COLO668 (cell line): ENCODE measurements around the gene SFXN3.

Source experiments
- DNase-seq: peaks from one replicate; lab custom pipeline; 2025; ENCODE audit not compliant: unreplicated experiment; lab: John Stamatoyannopoulos, UW

The SFXN3 gene

GRCh38 chr10:101055411-101055810, 24.4 kb downstream of the SFXN3 start:
- DNase-seq = no peak

GRCh38 chr10:101056365-101057151, 25.5 kb downstream of the SFXN3 start:
- DNase-seq = no peak

GRCh38 chr10:101060036-101060950, 29.3 kb downstream of the SFXN3 start:
- DNase-seq = peak; percentile 87

- peak; percentile 92 for DNase-seq
Observed at GRCh38 chr10:101060951-101061623, 30.1 kb downstream of the SFXN3 start.

GRCh38 chr10:101061624-101062231, 30.7 kb downstream of the SFXN3 start, which contains the start of gene KAZALD1:
TSS of gene KAZALD1 (plus strand) at chr10:101061989. CDS start at chr10:101062593, 604 bp downstream.
- peak; percentile 70 for DNase-seq

- peak; percentile 84 for DNase-seq
Observed at GRCh38 chr10:101062232-101063049, 31.4 kb downstream of the SFXN3 start.

- DNase-seq = peak; percentile 17
Observed at GRCh38 chr10:101063050-101063525, 32.1 kb downstream of the SFXN3 start.

GRCh38 chr10:101063548-101064414, 32.7 kb downstream of the SFXN3 start:
- DNase-seq = no peak

- no peak for DNase-seq
Observed at GRCh38 chr10:101064415-101065030, 33.5 kb downstream of the SFXN3 start.

- no peak for DNase-seq
Observed at GRCh38 chr10:101065481-101066145, 34.6 kb downstream of the SFXN3 start.

- peak; percentile 69 for DNase-seq
Observed at GRCh38 chr10:101066146-101066895, 35.3 kb downstream of the SFXN3 start.

- DNase-seq = peak; percentile 30
Observed at GRCh38 chr10:101066896-101067355, 35.9 kb downstream of the SFXN3 start.

- DNase-seq = peak; percentile 68
Observed at GRCh38 chr10:101067356-101068083, 36.5 kb downstream of the SFXN3 start.

- DNase-seq = no peak
Observed at GRCh38 chr10:101069441-101069840, 38.4 kb downstream of the SFXN3 start.

- DNase-seq = no peak
Observed at GRCh38 chr10:101070098-101070497, 39.1 kb downstream of the SFXN3 start.

- DNase-seq = no peak
Observed at GRCh38 chr10:101071267-101071884, 40.3 kb downstream of the SFXN3 start.
